Esophagus squamous epithelium (tissue), 5 donors: ENCODE measurements around the gene SLC24A3. TPM values are rescaled to one million over a fixed set of nuclear protein-coding genes. Genes with fewer than 3 reads are reported as not detected.

Experiments
- DNase-seq: peaks from one replicate; lab custom pipeline; 2025; lab: John Stamatoyannopoulos, UW
- H3K27ac ChIP-seq, 4 donors: fragments of 200-600 bp; sonication (generic); one replicate each; pipeline ENCODE4 v1.5.1; 2016 to 2019; ENCODE audit warnings: mild to moderate bottlenecking in 1 of 4
- H3K27me3 ChIP-seq, 4 donors: fragments of 200-600 bp; sonication (generic); 1 replicate in 3 of 4; 2 replicates in 1 of 4; pipeline versions ENCODE4 v1.5.1 to v1.6.0; 2017 to 2021; ENCODE audit warnings: antibody characterized with exemption in 1 of 4
- H3K36me3 ChIP-seq, 3 donors: fragments of 200-600 bp; sonication (generic); one replicate each; pipeline ENCODE4 v1.5.1; 2016 to 2019
- H3K4me1 ChIP-seq, 3 donors: fragments of 200-600 bp; sonication (generic); one replicate each; pipeline ENCODE4 v1.5.1; 2017 to 2019
- H3K4me3 ChIP-seq, 4 donors: fragments of 200-600 bp; sonication (generic); 1 replicate in 3 of 4; 2 replicates in 1 of 4; pipeline ENCODE4 v1.5.1; 2016 to 2019; ENCODE audit warnings: mild to moderate bottlenecking in 2 of 4, moderate library complexity in 1 of 4
- H3K9me3 ChIP-seq, 3 donors: fragments of 200-600 bp; sonication (generic); one replicate each; pipeline ENCODE4 v1.5.1; 2016 to 2019
- POLR2A ChIP-seq, 4 donors: fragments of 450-650 bp; IDR thresholded peaks; one replicate each; pipeline ENCODE4 v1.6.1; 2017; ENCODE audit warnings: antibody characterized with exemption in 4 of 4, mild to moderate bottlenecking in 4 of 4, moderate library complexity in 3 of 4
- WGBS, 2 donors: methylation state at CpG; one replicate each; pipeline ENCODE4 v1.1.5; 2018; 5-methylcytosine and 5-hydroxymethylcytosine counted together
- intact Hi-C: fragments of 100-400 bp; cut with DNase I; formaldehyde crosslinking; loops from one replicate; pipeline ENCODE4 v1.15.0; 2022
- total RNA-seq, 4 donors: library from RNA; depleted of rRNA; stranded (reverse); fragments of >200 nt; gene quantifications; one replicate each; pipeline ENCODE4 v1.1.0, GENCODE V29; 2016
- TF ChIP-seq, protein P1 (sequence below), 6 experiments: fragments of 450-650 bp in 4 of 6; fragments of 200-600 bp in 2 of 6; sonication (generic) in 2 of 6; IDR thresholded peaks; one replicate each; pipeline ENCODE4 v1.5.1; 2016 to 2019; ENCODE audit warnings: antibody characterized with exemption in 6 of 6, mild to moderate bottlenecking in 4 of 6, moderate library complexity in 4 of 6
- donor health status: DM: yes; HTN: yes; CAD: no.

Gene SLC24A3
- total RNA-seq, 4 donors from 2014 or later: 3.0 to 8.2 (median 6.1) TPM

DNA sequence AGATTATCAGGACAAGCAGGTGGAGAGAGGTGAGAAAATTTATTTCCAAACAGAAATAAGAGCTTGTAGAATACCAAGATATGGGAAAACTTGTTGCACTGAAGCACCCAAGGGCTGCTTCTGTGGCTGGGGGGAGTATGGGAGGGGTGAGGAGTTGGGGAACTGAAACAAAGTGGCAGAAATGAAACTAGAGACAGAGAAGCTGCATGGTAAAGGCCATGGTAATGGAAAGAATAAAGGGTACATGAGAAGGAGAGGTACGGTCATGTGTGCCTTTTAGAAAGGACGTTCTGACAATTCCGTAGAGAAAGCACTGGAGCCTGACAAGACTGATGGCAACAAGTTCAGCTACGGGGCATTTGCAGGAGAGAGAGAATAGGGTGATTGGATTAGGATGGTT lies 494.0 kb downstream of the SLC24A3 start:
- Histone ChIP-seq H3K4me1 (peaks cover 0 to 22% (median 11%) of the 10 kb centered on the region in 3 donors), H3K9me3 (peaks cover 0 to 7% (median 4%) of the 10 kb centered on the region in 3 donors), H3K4me3 (no peak overlapping the region), H3K36me3 (no peaks in the 10 kb centered on the region), H3K27ac (no peak overlapping the region), H3K27me3 (no peaks in the 10 kb centered on the region)
- WGBS, 2 donors: 76 to 86% methylated on average over 4 of the region's 4 CpGs
- TF ChIP-seq, protein P1, sequence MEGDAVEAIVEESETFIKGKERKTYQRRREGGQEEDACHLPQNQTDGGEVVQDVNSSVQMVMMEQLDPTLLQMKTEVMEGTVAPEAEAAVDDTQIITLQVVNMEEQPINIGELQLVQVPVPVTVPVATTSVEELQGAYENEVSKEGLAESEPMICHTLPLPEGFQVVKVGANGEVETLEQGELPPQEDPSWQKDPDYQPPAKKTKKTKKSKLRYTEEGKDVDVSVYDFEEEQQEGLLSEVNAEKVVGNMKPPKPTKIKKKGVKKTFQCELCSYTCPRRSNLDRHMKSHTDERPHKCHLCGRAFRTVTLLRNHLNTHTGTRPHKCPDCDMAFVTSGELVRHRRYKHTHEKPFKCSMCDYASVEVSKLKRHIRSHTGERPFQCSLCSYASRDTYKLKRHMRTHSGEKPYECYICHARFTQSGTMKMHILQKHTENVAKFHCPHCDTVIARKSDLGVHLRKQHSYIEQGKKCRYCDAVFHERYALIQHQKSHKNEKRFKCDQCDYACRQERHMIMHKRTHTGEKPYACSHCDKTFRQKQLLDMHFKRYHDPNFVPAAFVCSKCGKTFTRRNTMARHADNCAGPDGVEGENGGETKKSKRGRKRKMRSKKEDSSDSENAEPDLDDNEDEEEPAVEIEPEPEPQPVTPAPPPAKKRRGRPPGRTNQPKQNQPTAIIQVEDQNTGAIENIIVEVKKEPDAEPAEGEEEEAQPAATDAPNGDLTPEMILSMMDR (IDR thresholded peaks at IDR 0.05): no peak
- no peak for TF ChIP-seq POLR2A (IDR thresholded peaks at IDR 0.05)
- intact Hi-C loops: no loop called here
- DNase-seq: no peak

DNA sequence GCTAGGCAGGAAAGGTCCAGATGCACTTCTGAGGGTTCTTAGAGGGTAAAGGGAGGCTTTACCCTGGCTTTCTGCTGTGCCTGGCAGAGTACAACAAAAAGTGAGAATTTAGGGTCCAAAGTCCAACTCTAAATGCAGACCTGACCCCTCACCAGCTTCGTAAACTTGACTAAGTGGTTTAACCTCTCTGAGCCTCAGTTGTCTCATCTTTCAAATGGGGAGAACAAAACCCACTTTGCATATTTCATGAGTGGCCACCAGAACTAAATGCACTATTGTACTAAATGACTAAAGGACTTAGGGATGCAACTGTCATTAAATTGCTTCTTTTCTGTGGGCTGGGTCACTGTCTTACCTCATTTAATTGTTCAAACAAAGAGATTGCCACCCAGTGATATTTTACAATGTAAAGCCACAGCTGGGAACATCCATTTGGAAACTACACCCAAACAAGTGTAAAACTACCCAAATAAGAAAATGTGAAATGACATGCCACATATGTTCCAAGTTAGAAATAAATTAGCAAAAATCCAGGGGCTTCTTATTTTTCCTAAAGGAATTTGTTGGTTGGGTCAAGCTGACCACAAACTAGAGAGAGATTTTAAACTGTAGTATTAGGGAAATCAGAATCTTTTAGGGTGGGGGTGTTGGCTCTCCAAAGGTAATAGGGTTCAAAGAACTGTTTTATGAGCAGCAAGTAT lies 497.3 kb downstream of the SLC24A3 start:
- TF ChIP-seq, protein P1 (IDR thresholded peaks at IDR 0.05): no peak
- no peak for TF ChIP-seq POLR2A (IDR thresholded peaks at IDR 0.05)
- peak overlapping the region in 2 of 4 donors; percentile 14 to 42 for H3K27ac ChIP-seq
- intact Hi-C loops: no loop called here
- H3K36me3 ChIP-seq: no peaks in the 10 kb centered on the region
- WGBS, 2 donors: 73 to 78% methylated on average over 1 of the region's 1 CpG
- no peaks in the 10 kb centered on the region for H3K9me3 ChIP-seq
- peaks cover 12 to 52% (median 28%) of the 10 kb centered on the region in 3 donors for H3K4me1 ChIP-seq
- DNase-seq: no peak
- no peak overlapping the region for H3K4me3 ChIP-seq
- H3K27me3 ChIP-seq: no peaks in the 10 kb centered on the region

DNA sequence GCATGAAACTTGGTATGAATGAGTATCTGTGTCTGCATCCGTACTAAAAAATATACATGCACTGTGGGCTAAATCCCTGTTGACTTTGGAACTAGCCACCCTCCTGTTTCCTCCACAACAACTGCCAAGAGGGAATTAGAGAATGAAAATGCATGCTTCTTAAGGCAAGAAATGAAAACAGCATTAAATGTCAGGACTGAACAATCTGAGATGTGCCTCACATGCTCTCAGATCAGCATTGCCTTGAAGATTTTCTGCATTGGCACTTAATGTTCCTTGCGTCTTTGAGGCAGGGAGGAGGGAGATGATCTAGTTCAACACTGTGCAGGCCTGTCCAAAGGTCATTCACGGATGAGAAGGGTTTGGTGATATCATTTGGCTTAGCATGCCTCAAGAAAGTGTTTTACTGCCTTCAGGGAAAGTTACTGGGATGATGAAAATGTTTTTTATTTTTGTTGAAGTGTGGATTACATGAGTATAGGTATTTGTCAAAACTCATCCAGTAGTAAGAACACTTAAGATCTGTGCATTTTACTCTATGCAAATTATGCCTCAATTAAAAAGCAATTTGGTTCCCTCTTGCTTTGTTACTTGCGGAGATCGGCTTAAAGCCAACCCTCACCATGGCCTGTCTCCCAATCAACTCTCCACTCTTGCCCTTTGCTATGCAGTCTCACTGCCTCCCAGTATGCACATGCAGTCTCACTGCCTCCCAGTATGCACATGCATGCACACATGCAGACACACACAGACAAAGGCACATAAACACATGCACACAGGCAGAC lies 498.1 kb downstream of the SLC24A3 start:
- no peaks in the 10 kb centered on the region for H3K36me3 ChIP-seq
- no peak overlapping the region for H3K4me3 ChIP-seq
- WGBS, 2 donors: 39 to 40% methylated on average over 5 of the region's 5 CpGs
- no peaks in the 10 kb centered on the region for H3K27me3 ChIP-seq
- no peaks in the 10 kb centered on the region for H3K9me3 ChIP-seq
- peak overlapping the region in 2 of 4 donors; percentile 14 to 42 for H3K27ac ChIP-seq
- H3K4me1 ChIP-seq: peaks cover 12 to 52% (median 28%) of the 10 kb centered on the region in 3 donors
- no peak for DNase-seq
- intact Hi-C loops: no loop called here
- TF ChIP-seq, protein P1 (IDR thresholded peaks at IDR 0.05): no peak
- no peak for TF ChIP-seq POLR2A (IDR thresholded peaks at IDR 0.05)

DNA sequence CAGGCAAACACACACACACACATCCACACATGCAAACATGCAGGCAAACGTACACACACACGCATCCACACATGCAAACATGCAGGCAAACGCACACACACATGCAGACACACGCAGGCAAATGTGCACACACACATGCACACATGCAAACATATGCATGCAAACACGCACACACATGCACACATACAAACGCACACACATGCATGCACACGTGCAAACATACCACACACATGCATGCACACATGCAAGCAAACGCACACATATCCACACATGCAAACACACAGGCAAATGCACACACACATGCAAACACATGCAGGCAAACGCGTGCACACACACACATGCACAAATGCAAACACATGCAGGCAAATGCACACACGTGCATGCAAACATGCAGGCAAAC lies 498.7 kb downstream of the SLC24A3 start:
- no peaks in the 10 kb centered on the region for H3K36me3 ChIP-seq
- intact Hi-C loops: no loop called here
- H3K9me3 ChIP-seq: no peaks in the 10 kb centered on the region
- no peak for DNase-seq
- TF ChIP-seq POLR2A (IDR thresholded peaks at IDR 0.05): no peak
- TF ChIP-seq, protein P1 (IDR thresholded peaks at IDR 0.05): no peak
- H3K4me3 ChIP-seq: no peak overlapping the region
- H3K27ac ChIP-seq: no peak overlapping the region
- H3K27me3 ChIP-seq: no peaks in the 10 kb centered on the region
- WGBS, 2 donors: 71 to 80% methylated on average over 5 to 11 of the region's 11 CpGs
- H3K4me1 ChIP-seq: peaks cover 12 to 52% (median 28%) of the 10 kb centered on the region in 3 donors
